ENCODE measurements around the gene PDE2A.
A peak's percentile ranks its signal among the peaks of the same experiment; 100 is the strongest.

Gene PDE2A

DNA sequence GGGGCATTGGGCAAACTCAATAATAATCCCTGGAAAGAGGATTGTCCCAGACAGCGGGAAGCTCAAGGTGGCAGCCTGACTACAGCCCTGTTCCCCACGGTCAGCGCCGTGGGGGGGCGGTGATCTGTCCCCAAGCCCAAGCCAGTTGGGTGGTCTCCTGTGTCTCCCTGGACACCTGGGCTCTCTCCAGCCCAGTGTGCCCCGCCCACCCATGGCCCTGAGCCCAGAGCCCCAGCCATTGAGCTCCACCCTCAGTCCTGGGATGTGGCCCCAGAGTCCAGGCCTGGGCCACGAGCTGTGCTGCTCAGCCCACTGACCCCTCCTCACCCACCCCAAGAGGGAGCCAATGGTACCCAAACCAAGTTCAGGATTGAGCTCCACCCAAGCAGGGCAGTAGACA, 27.9 kb upstream of the PDE2A start:
- TF ChIP-seq, protein P1, sequence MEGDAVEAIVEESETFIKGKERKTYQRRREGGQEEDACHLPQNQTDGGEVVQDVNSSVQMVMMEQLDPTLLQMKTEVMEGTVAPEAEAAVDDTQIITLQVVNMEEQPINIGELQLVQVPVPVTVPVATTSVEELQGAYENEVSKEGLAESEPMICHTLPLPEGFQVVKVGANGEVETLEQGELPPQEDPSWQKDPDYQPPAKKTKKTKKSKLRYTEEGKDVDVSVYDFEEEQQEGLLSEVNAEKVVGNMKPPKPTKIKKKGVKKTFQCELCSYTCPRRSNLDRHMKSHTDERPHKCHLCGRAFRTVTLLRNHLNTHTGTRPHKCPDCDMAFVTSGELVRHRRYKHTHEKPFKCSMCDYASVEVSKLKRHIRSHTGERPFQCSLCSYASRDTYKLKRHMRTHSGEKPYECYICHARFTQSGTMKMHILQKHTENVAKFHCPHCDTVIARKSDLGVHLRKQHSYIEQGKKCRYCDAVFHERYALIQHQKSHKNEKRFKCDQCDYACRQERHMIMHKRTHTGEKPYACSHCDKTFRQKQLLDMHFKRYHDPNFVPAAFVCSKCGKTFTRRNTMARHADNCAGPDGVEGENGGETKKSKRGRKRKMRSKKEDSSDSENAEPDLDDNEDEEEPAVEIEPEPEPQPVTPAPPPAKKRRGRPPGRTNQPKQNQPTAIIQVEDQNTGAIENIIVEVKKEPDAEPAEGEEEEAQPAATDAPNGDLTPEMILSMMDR (IDR thresholded peaks at IDR 0.05; ENCODE audit: low read depth, low read length), result no peak
- DNase-seq (ENCODE audit: low read depth, low spot score), result no peak
- in situ Hi-C loops (cut with HindIII; ENCODE audit: low sequenced_read_pairs), result no loop called here
- no peak overlapping the region for H3K4me3 ChIP-seq (ENCODE audit: low read depth, low read length)

- TF ChIP-seq, protein P1 (IDR thresholded peaks at IDR 0.05; ENCODE audit: low read depth, low read length), result no peak
- no peak for DNase-seq (ENCODE audit: low read depth, low spot score)
- in situ Hi-C loops (cut with HindIII; ENCODE audit: low sequenced_read_pairs), result no loop called here
- no peak overlapping the region for H3K4me3 ChIP-seq (ENCODE audit: low read depth, low read length)
These were observed 27.2 kb upstream of the PDE2A start for GRCh38 chr11:72701466-72701865.

DNA sequence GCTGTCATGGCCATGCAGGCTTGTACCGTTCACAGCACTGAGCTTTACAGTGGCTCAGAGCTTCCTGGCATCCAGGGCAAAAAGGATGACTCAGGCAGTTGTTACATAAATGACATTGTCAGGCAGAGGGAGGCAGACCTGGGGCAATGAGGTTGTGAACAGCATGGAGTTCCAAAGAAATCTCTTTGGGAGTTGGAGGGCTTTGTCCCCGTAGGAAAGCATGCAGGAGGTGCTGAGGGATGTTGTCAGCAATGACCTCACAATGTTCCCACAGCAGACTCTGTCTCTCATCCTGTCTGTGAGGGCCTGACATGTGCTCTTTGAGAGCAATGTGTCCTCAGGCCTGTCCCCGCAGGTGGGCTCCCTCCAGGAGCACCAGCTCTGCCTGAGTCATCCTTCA, 25.9 kb upstream of the PDE2A start:
- in situ Hi-C loops (cut with HindIII; ENCODE audit: low sequenced_read_pairs), result no loop called here
- H3K4me3 ChIP-seq (ENCODE audit: low read depth, low read length), result no peak overlapping the region
- TF ChIP-seq, protein P1 (IDR thresholded peaks at IDR 0.05; ENCODE audit: low read depth, low read length), result no peak

DNA sequence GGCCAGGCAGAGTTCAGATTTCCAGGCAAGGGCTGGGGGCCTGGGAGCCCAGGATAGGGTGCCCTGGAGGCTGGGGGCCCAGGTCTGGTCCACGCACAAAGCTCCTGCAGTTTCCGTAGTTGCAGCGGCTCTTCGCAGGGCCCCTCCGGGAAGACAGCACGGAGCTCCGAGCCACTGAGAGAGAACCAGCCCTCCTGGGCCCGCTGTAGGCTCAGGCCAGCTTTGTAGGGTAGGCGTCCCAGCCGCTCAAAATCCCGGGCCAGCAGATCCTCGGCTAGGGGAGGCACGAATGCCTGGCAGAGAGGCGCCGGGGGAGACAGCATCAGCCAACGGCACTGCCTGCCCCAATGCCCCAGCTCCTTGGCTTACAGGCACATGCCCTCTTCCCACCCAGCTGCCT, 23.6 kb upstream of the PDE2A start:
- in situ Hi-C loops (cut with HindIII; ENCODE audit: low sequenced_read_pairs), result no loop called here
- H3K4me3 ChIP-seq (ENCODE audit: low read depth, low read length), result no peak overlapping the region
- DNase-seq (ENCODE audit: low read depth, low spot score), result no peak
- TF ChIP-seq, protein P1 (IDR thresholded peaks at IDR 0.05; ENCODE audit: low read depth, low read length), result no peak

More for the DNA sequence above, 25.9 kb upstream of the PDE2A start:
- DNase-seq (ENCODE audit: low read depth, low spot score), result peak; percentile 33

DNA sequence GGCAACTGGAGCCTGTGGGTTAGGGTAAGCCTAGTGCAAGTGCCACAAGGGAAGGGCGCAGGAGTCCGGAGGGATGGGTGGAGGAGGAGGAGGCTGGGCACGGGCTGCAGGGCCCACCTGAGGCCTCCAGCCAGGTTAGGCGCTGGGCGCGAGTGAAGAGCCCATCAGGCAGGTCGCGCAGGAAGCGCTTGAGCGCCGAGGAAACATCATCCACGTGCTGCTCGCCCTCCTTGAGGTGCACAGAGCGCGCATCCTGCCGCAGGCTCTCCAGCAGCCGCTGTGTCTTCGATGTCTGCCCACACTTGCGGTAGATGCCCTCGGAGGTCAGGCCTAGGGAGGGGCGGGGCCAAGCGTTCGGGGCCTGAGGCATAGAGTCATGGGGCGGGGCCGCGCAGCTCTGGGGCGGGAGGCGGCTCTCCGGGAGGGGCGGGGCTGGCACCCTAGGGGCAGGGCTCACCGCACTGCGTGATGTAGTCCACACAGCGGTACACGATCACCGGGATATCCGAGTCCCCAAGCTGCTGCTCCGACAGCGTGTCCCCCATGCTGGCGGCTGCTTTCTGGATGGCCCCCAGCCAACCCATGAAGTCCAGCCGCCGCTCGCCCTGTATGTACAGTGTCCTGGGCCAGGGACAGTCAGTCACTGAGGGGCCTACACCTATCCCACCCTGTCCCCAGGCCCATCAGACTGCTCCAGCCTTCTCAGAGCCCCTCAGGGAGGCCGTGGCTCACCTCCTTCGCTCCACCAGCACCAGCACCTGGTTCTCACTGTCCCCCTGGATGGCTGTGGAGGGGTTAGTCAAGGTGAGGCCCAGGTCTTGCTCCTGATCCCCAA, 22.9 kb upstream of the PDE2A start:
- no peak overlapping the region for H3K4me3 ChIP-seq (ENCODE audit: low read depth, low read length)
- in situ Hi-C loops (cut with HindIII; ENCODE audit: low sequenced_read_pairs), result no loop called here
- DNase-seq (ENCODE audit: low read depth, low spot score), result no peak
- TF ChIP-seq, protein P1 (IDR thresholded peaks at IDR 0.05; ENCODE audit: low read depth, low read length), result no peak

DNA sequence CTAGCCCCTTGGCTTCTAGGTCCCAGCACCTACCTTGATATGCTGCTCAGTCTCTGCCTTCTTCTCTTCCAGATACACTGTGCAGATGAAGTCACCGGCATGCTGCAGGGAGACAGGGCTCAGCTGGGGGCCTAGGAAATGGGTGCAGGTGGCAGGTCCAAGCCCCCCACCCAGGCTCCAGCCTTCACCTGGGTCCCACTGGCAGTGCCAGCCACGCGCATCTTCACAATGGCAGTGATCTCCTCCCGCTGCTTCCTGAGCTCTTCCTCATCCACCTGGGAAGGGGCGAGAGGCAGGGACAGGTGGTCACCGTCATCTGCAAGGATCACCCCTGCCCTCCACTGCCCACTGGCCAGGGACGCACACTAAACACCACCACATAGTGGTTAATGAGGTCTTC, 21.1 kb upstream of the PDE2A start:
- TF ChIP-seq, protein P1 (IDR thresholded peaks at IDR 0.05; ENCODE audit: low read depth, low read length), result no peak
- DNase-seq (ENCODE audit: low read depth, low spot score), result no peak
- no peak overlapping the region for H3K4me3 ChIP-seq (ENCODE audit: low read depth, low read length)
- in situ Hi-C loops (cut with HindIII; ENCODE audit: low sequenced_read_pairs), result no loop called here

All from astrocyte of the spinal cord (primary cell).